PC-9 (cell line): ENCODE data around the gene ARL3. TPM values are rescaled to one million over a fixed set of nuclear protein-coding genes. Genes with fewer than 3 reads are reported as not detected.
"Not testable (repeated sequence)": the region's sequence is repeated elsewhere in the genome, so short reads cannot be mapped to it uniquely, and the experiment has no call there.

Experiments
- BruUV-seq: library from RNA; stranded (reverse); fragments of 400-500 nt; replicated peaks from 2 replicates; lab custom pipeline; 2021; lab: Mats Ljungman, UMichigan
- CTCF ChIA-PET: fragments of 300-600 bp; sonication (Branson Sonifier 250); formaldehyde crosslinking; loops from one replicate; lab custom pipeline; 2022; ENCODE audit warnings: antibody characterized with exemption; lab: Charles Lee
- POLR2A ChIA-PET: fragments of 300-600 bp; sonication (Branson Sonifier 250); formaldehyde crosslinking; loops from one replicate; lab custom pipeline; 2022; ENCODE audit warnings: antibody characterized with exemption; ENCODE audit not compliant: unreplicated experiment; lab: Charles Lee
- DNase-seq, 2 experiments: peaks; one replicate each; pipeline versions ENCODE4 v3.0.0 to v3.0.0-alpha.2; 2015 to 2022; ENCODE audit warnings: mixed read lengths in 1 of 2
- H2AFZ ChIP-seq: fragments of 200-600 bp; sonication (generic); 2 replicates; pipeline ENCODE4 v1.8.1; 2017; ENCODE audit warnings: antibody characterized with exemption
- H3F3A ChIP-seq: fragments of 200-600 bp; sonication (generic); 2 replicates; pipeline ENCODE4 v1.8.1; 2017; ENCODE audit warnings: antibody characterized with exemption, mild to moderate bottlenecking, low read depth; ENCODE audit not compliant: insufficient read depth
- H3K27ac ChIP-seq: fragments of 200-600 bp; sonication (generic); 2 replicates; pipeline ENCODE4 v1.6.1; 2016; ENCODE audit warnings: mixed run types
- H3K27me3 ChIP-seq: fragments of 200-600 bp; sonication (generic); 2 replicates; pipeline ENCODE4 v1.6.1; 2016; ENCODE audit warnings: low read depth, mixed run types; ENCODE audit not compliant: insufficient read depth
- H3K36me3 ChIP-seq: fragments of 200-600 bp; sonication (generic); 2 replicates; pipeline ENCODE4 v1.6.1; 2016; ENCODE audit warnings: low read depth, mixed run types
- H3K4me1 ChIP-seq: fragments of 200-600 bp; sonication (generic); replicated peaks from 2 replicates; pipeline ENCODE4 v1.6.1; 2016; ENCODE audit warnings: mixed run types; ENCODE audit not compliant: insufficient read depth
- H3K4me2 ChIP-seq: fragments of 200-600 bp; sonication (generic); 2 replicates; pipeline ENCODE4 v1.6.1; 2017; ENCODE audit warnings: mixed run types
- H3K4me3 ChIP-seq: fragments of 200-600 bp; sonication (generic); 2 replicates; pipeline ENCODE4 v1.6.1; 2016; ENCODE audit warnings: mixed run types
- H3K79me2 ChIP-seq: fragments of 200-600 bp; sonication (generic); 2 replicates; pipeline ENCODE4 v1.6.1; 2017; ENCODE audit warnings: low read depth, mixed run types
- H3K9me2 ChIP-seq: fragments of 200-600 bp; sonication (generic); 2 replicates; pipeline ENCODE4 v1.8.1; 2017; ENCODE audit warnings: mild to moderate bottlenecking; ENCODE audit not compliant: insufficient read depth
- H3K9me3 ChIP-seq: fragments of 200-600 bp; sonication (generic); 2 replicates; pipeline ENCODE4 v1.8.1; 2016; ENCODE audit warnings: low read depth; ENCODE audit not compliant: insufficient read depth
- H4K20me1 ChIP-seq: fragments of 200-600 bp; sonication (generic); 2 replicates; pipeline ENCODE4 v1.8.1; 2017; ENCODE audit not compliant: insufficient read depth
- CTCF ChIP-seq: fragments of 200-600 bp; sonication (generic); conservative IDR thresholded peaks from 2 replicates; pipeline ENCODE4 v1.6.1; 2017; ENCODE audit warnings: mixed run types, antibody characterized with exemption, mild to moderate bottlenecking, moderate library complexity
- EZH2 ChIP-seq: fragments of 200-600 bp; sonication (generic); IDR thresholded peaks from 2 replicates; pipeline ENCODE4 v1.8.0; 2017; ENCODE audit warnings: antibody characterized with exemption, low read depth
- intact Hi-C: fragments of 100-400 bp; cut with micrococcal nuclease; formaldehyde crosslinking; loops from one replicate; pipeline ENCODE4 v1.10.0; 2022; ENCODE audit not compliant: unreplicated experiment
- total RNA-seq: library from RNA; stranded (reverse); gene quantifications from 2 replicates; pipeline ENCODE4 v1.2.3, GENCODE V29; 2021

Gene ARL3
- total RNA-seq, 1 experiment from 2014 or later, result 9.7 TPM

- POLR2A ChIA-PET, result interaction anchor here (0.6 kb wide), 1 partner anchor 117 kb away, joined by 5 read pairs; no protein-coding TSS in a partner anchor
- Histone ChIP-seq H2AFZ (no peak overlapping the region), H3K4me3 (no peak overlapping the region), H3K9me3 (no peaks in the 10 kb centered on the region), H3K27ac (no peak overlapping the region), H3K9me2 (no peaks in the 10 kb centered on the region), H3K4me1 (0 out of 2 replicates have a peak, but pooled peaks cover 3% of the 10 kb centered on the region), H3K79me2 (no peaks in the 10 kb centered on the region), H3K27me3 (no peaks in the 10 kb centered on the region), H3K4me2 (no peak overlapping the region), H4K20me1 (no peaks in the 10 kb centered on the region), H3F3A (no peaks in the 10 kb centered on the region; the same call in 1 of the 2 replicates), H3K36me3 (no peaks in the 10 kb centered on the region)
- BruUV-seq, result no TSS peak
- CTCF ChIA-PET, result interaction anchor here (0.7 kb wide), 2 partner anchors 47 to 767 kb away, joined by 5 to 16 read pairs; no protein-coding TSS in a partner anchor
- TF ChIP-seq EZH2 (no peak), CTCF (no peak)
- no peak for DNase-seq
- intact Hi-C loops, result loop anchor here (10.0 kb wide), 1 partner anchor 114 kb away; the partner anchor contains the start of gene CYP17A1
Measured at GRCh38 chr10:102720337-102720736, 6.1 kb upstream of the ARL3 start.

GRCh38 chr10:102718220-102718619 is 4.0 kb upstream of the ARL3 start:
- Histone ChIP-seq H3F3A (peaks cover 7% of the 10 kb centered on the region; the same call in 1 of the 2 replicates), H4K20me1 (no peaks in the 10 kb centered on the region), H3K27ac (no peak overlapping the region), H3K27me3 (no peaks in the 10 kb centered on the region), H3K36me3 (no peaks in the 10 kb centered on the region), H3K9me3 (no peaks in the 10 kb centered on the region), H3K79me2 (no peaks in the 10 kb centered on the region), H3K9me2 (no peaks in the 10 kb centered on the region), H2AFZ (no peak overlapping the region), H3K4me1 (0 out of 2 replicates have a peak, but pooled peaks cover 5% of the 10 kb centered on the region), H3K4me2 (no peak overlapping the region), H3K4me3 (no peak overlapping the region)
- TF ChIP-seq CTCF (no peak), EZH2 (no peak)
- CTCF ChIA-PET, result no interaction called here
- intact Hi-C loops, result loop anchor here (10.0 kb wide), 1 partner anchor 517 kb away; no protein-coding TSS in a partner anchor
- BruUV-seq, result no TSS peak
- DNase-seq, result no peak
- POLR2A ChIA-PET, result no interaction called here

- H4K20me1 ChIP-seq, H3K4me3 ChIP-seq, POLR2A ChIA-PET, DNase-seq, H3K79me2 ChIP-seq, H3K4me2 ChIP-seq, H3F3A ChIP-seq, H3K9me2 ChIP-seq, H3K27me3 ChIP-seq, H3K4me1 ChIP-seq, H3K27ac ChIP-seq, H3K36me3 ChIP-seq, H2AFZ ChIP-seq, CTCF ChIA-PET, BruUV-seq, H3K9me3 ChIP-seq: not testable (repeated sequence)
- intact Hi-C loops, result loop anchor here (10.0 kb wide), 1 partner anchor 518 kb away; no protein-coding TSS in a partner anchor
Measured at GRCh38 chr10:102716900-102717565, 2.8 kb upstream of the ARL3 start.
